GM21737 (cell line): ENCODE results near the gene SCRN1.
"Not testable (repeated sequence)": the region's sequence is repeated elsewhere in the genome, so short reads cannot be mapped to it uniquely, and the experiment has no call there.

Source experiments
- ATAC-seq: cut with Tn5 transposase; IDR thresholded peaks from one replicate; pipeline ENCODE4 v1.9.1; 2021; ENCODE audit warnings: mild to moderate bottlenecking, moderate library complexity; ENCODE audit not compliant: unreplicated experiment

SCRN1 gene

DNA sequence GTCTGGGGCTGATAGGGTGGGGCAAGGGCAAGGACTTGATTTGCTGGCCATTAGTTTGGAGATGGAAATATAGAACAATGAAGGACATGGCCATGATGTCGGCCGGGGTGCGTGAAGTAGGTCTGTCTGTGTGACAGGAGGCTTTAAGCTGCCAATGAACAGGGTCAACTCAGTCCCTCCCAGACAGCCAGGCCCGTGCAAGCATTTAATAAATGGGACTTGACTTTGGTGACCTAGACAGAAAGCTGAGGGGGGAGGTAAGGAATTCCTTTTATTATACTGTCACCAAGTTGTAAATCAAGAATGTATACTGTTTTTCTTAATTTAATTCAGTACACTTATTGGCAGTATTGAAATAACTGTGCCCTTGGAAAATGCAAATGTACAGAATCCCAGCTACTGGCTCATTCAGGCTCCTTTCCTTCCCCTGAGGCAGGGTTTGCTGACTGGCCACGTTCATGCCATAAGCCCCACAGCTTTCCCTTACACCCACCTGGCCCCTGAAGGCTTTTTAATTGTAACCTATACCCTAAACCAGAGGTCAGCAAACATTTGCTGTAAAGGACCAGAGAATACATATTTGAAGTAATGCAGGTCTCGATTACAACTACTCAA, 96.1 kb downstream of the SCRN1 start:
- ATAC-seq, result no peak

GRCh38 chr7:29892231-29892630, 97.4 kb downstream of the SCRN1 start:
- ATAC-seq, result no peak

DNA sequence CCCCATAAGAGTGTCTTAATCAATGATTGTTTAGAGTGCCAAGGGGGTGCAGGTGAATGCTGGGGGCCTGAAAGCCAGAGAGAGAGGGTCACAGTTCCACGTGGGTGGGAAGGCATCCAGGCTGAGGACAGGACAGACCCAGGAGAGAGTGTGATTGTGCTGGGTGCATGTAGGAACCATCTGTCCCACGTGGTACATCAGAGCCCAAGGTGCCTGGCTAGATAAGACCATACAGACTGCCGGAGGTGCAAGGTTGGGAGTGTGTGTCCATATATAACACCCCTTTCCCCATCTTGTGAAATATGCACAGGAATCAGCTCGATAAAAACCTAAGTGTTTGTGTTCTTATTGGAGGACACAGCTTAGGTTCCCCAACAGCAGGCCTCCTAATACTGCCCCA, 97.8 kb downstream of the SCRN1 start:
- no peak for ATAC-seq

GRCh38 chr7:29890786-29891185, 98.8 kb downstream of the SCRN1 start:
- ATAC-seq, result not testable (repeated sequence)

GRCh38 chr7:29890251-29890650, 99.3 kb downstream of the SCRN1 start:
- no peak for ATAC-seq

GRCh38 chr7:29889288-29889687, 100.3 kb downstream of the SCRN1 start:
- ATAC-seq, result no peak

DNA sequence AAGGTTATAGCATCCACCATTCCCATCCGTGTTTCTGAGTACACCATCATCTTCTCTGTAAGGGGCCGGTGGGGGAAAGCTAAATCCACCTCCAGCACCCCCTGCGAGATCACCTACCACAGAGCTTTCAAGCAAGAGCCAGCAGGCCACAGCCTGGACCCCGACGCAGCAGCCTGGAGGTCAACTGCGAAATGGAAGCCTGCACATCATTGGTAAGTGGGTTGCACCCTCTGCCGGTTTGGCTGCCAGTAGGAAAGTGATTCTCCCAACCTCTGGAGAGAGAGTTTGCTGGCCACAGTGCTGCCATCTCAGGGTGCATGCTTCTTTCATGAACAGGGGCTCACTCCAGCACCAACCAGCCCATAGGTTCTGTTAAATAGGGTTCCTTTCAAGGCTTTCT, 101.6 kb downstream of the SCRN1 start:
- no peak for ATAC-seq

GRCh38 chr7:29886827-29887226, 102.8 kb downstream of the SCRN1 start:
- ATAC-seq, result no peak

DNA sequence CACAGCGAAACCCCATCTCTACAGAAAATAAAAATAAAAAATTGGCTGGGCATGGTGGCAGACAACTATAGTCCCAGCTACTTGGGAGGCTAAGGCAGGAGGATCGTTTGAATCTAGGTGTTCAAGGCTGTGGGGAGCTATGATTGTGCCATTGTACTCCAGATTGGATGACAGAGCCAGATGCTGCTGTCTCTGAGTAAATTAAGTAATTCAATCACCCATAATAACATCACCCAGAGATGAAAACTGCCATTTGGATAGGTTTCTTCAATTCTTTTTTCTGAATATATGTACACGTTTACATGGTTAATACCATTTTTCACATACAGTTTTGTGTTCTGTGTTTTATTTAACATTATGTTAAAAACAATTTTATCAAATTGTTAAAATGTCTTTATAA, 104.0 kb downstream of the SCRN1 start:
- ATAC-seq, result no peak

GRCh38 chr7:29884399-29885272, 105.0 kb downstream of the SCRN1 start:
- ATAC-seq, result no peak

- no peak for ATAC-seq
These were observed 105.9 kb downstream of the SCRN1 start for GRCh38 chr7:29883462-29884398.

DNA sequence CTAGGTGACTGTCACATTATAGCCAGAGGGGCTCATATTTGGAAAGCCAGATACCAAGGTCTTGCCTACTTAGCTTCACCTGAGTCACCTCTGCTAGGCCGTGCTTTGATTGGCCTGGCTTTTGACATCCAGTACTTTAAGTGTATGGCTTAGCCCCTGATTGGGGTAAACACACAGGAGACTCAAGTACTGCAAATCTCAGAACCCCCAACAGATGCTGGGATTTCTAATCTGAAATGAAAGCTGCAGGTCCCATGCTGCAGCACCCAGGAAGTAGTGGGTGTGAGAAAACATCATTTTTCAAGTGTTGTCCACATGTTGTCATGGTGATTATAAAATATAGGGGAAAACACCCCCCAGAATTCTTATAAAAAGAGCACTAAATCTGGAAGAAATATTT, 107.1 kb downstream of the SCRN1 start:
- ATAC-seq, result no peak

- ATAC-seq, result no peak
These were observed 107.9 kb downstream of the SCRN1 start for GRCh38 chr7:29881724-29882123.

DNA sequence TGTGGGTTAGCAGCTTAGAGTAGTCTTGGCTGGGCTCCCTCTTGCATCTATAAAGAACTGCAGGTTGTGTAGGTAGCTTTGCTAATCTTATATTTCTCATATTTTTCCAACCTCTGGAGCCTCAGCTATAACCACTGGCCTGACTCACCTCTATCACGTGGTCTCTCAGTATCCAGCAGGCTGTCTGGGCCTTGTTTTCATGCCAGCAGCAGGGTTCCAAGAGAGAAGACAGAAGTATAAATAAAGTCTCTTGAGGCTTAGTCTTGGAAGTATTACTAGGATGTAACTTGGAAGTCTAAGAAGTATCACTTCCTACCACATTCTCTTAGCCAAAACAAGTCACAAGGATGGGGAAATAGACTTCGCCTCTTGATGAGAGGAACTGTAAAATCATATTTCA, 110.0 kb downstream of the SCRN1 start:
- no peak for ATAC-seq

GRCh38 chr7:29878081-29878688, 111.4 kb downstream of the SCRN1 start:
- no peak for ATAC-seq

DNA sequence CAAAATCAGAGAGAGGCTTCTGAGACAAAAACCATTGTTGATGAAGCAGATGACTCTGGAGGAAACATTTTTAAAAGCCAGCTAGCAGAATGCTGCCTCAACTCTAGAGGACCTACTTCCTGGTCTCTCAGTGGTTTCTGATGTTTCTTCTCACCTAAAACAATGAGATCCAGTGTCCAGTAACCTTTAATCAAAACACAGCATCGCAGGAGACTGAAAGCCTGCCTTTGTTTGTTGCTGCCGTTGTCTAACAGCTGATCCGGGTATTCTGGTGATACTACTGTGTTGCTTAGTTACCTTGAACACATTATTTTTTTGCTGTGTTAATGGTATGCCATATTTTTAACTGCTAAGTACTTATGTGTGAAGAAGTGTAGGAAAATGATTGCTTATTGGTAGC, 112.4 kb downstream of the SCRN1 start:
- no peak for ATAC-seq

GRCh38 chr7:29875741-29876140, 113.9 kb downstream of the SCRN1 start:
- ATAC-seq, result no peak

GRCh38 chr7:29873644-29874294, 115.8 kb downstream of the SCRN1 start:
- ATAC-seq, result no peak

DNA sequence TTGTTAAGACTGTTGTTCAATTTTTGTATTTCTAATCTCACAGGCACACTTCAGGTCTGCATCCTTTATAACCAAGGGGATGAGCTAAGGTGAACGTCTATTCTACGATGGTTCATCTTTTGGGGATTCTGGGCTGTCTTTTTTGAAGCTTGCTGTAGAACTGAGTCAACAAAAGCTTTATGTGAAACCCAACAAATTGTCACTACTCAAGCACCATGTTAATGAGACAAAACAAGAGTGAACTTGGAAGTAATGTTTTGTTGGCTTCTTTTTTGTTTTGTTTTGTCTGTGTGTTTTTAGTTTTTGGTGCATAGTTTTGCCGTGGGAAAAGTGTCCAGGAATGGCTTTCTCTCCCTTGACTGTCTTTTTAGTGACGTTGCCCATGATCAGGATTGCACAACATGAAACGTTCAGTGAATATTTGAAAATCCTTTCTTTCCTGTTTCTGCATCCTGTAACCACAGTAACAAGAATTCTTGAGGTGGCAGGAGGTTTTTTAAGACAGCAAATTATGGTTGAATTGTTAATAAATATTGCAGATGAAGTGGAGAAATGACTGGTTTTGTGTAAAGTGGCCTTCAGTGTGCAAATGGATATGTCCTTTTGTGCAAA, 117.7 kb downstream of the SCRN1 start:
- no peak for ATAC-seq
